ENCODE results near the gene MAGI2. TPM values are rescaled to one million over a fixed set of nuclear protein-coding genes. Genes with fewer than 3 reads are reported as not detected.

Gene MAGI2
- total and polyA plus RNA-seq, 2 donors (not counting 3 experiments of a cell fraction or from before 2014, with no cell fraction given) = 0.28 to 6.0 TPM

GRCh38 chr7:78367280-78367773 is 1086.1 kb downstream of the MAGI2 start:
- H3K9me1 ChIP-seq (replicated peaks; ENCODE audit: control insufficient read depth, extremely low read depth, insufficient read depth, low read length) = no peaks in the 10 kb centered on the region

GRCh38 chr7:78363866-78364265 is 1089.6 kb downstream of the MAGI2 start:
- H3K9ac ChIP-seq (replicated peaks; ENCODE audit: extremely low read depth, insufficient read depth, low read length) = no peak overlapping the region
- H3K27ac ChIP-seq (ENCODE audit: insufficient read depth, low read depth, low read length) = no peak overlapping the region
- no peak overlapping the region for H3K4me2 ChIP-seq (ENCODE audit: insufficient read depth, low read length)
- TF ChIP-seq CTCF (IDR thresholded peaks at IDR 0.05; ENCODE audit: extremely low read depth in 1 of 2, insufficient read depth in 1 of 2, low read depth in 1 of 2, low read length in 2 of 2) = no peak
- no peak for TF ChIP-seq GATA2 (IDR thresholded peaks at IDR 0.05; ENCODE audit: insufficient read depth, insufficient read length, low read depth, low read length)
- TF ChIP-seq FOS (IDR thresholded peaks at IDR 0.05; ENCODE audit: borderline replicate concordance, insufficient read depth, low read length) = no peak
- no peak for TF ChIP-seq MAX (IDR thresholded peaks at IDR 0.05; ENCODE audit: insufficient read depth, insufficient read length)
- TF ChIP-seq POLR2AphosphoS5 (IDR thresholded peaks at IDR 0.05; ENCODE audit: insufficient read depth, low read depth, low read length) = no peak
- no peak for TF ChIP-seq JUN (IDR thresholded peaks at IDR 0.05; ENCODE audit: borderline replicate concordance, insufficient read depth, insufficient read length, low read depth)
- TF ChIP-seq MYC (IDR thresholded peaks at IDR 0.05; ENCODE audit: low read depth, low read length) = no peak
- no peak for TF ChIP-seq EZH2 (IDR thresholded peaks at IDR 0.05; ENCODE audit: borderline replicate concordance, low read depth, low read length, severe bottlenecking)
- TF ChIP-seq POLR2A (IDR thresholded peaks at IDR 0.05; ENCODE audit: low read depth, low read length) = no peak
- dilution Hi-C loops (cut with MboI; ENCODE audit: extremely low pct_ligation_motif_present, low sequenced_read_pairs) = no loop called here
- FAIRE-seq (no peak), DNase-seq (ENCODE audit: low read depth, low spot score) (no peak)
- ChIA-PET CTCF (interaction anchor here (1.2 to 1.6 kb wide), 2 partner anchors 14 to 269 kb away, joined by 3 to 5 read pairs; no protein-coding TSS in a partner anchor), POLR2A (no interaction called here)
- no peaks in the 10 kb centered on the region for H3K9me3 ChIP-seq (replicated peaks; ENCODE audit: control insufficient read depth, insufficient read depth, low read length)
- H3K4me3 ChIP-seq (replicated peaks in 1 of 3; ENCODE audit: insufficient read depth in 1 of 3, low read depth in 1 of 3, low read length in 3 of 3) = no peak overlapping the region
- no TSS peak for BruUV-seq (replicated peaks)
- H2AFZ ChIP-seq (ENCODE audit: low read depth, low read length) = no peak overlapping the region
- no peaks in the 10 kb centered on the region for H3K27me3 ChIP-seq (ENCODE audit: control insufficient read depth in 2 of 2, insufficient read depth in 2 of 2, low read length in 2 of 2)
- intact Hi-C loops (cut with micrococcal nuclease) = no loop called here
- H3K36me3 ChIP-seq (ENCODE audit: control insufficient read depth in 2 of 2, extremely low read depth in 1 of 2, insufficient read depth in 2 of 2, low read length in 2 of 2) = no peaks in the 10 kb centered on the region
- H3K79me2 ChIP-seq (ENCODE audit: control insufficient read depth, insufficient read depth, low read length) = no peaks in the 10 kb centered on the region
- H3K9me1 ChIP-seq (replicated peaks; ENCODE audit: control insufficient read depth, extremely low read depth, insufficient read depth, low read length) = no peaks in the 10 kb centered on the region
- no peaks in the 10 kb centered on the region for H4K20me1 ChIP-seq (replicated peaks; ENCODE audit: control insufficient read depth, extremely low read depth, insufficient read depth, low read length)
- H3K4me1 ChIP-seq (ENCODE audit: control insufficient read depth, extremely low read depth, insufficient read depth, low read length) = no peaks in the 10 kb centered on the region

More at GRCh38 chr7:78367280-78367773, 1086.1 kb downstream of the MAGI2 start:
- Histone ChIP-seq H3K4me2 (ENCODE audit: insufficient read depth, low read length) (no peak overlapping the region), H3K4me3 (replicated peaks in 1 of 3; ENCODE audit: insufficient read depth in 1 of 3, low read depth in 1 of 3, low read length in 3 of 3) (no peak overlapping the region), H3K36me3 (ENCODE audit: control insufficient read depth in 2 of 2, extremely low read depth in 1 of 2, insufficient read depth in 2 of 2, low read length in 2 of 2) (no peaks in the 10 kb centered on the region), H3K27me3 (ENCODE audit: control insufficient read depth in 2 of 2, insufficient read depth in 2 of 2, low read length in 2 of 2) (no peaks in the 10 kb centered on the region), H3K9me3 (replicated peaks; ENCODE audit: control insufficient read depth, insufficient read depth, low read length) (no peaks in the 10 kb centered on the region), H4K20me1 (replicated peaks; ENCODE audit: control insufficient read depth, extremely low read depth, insufficient read depth, low read length) (no peaks in the 10 kb centered on the region), H3K4me1 (ENCODE audit: control insufficient read depth, extremely low read depth, insufficient read depth, low read length) (no peaks in the 10 kb centered on the region), H3K27ac (ENCODE audit: insufficient read depth, low read depth, low read length) (no peak overlapping the region), H3K79me2 (ENCODE audit: control insufficient read depth, insufficient read depth, low read length) (no peaks in the 10 kb centered on the region), H3K9ac (replicated peaks; ENCODE audit: extremely low read depth, insufficient read depth, low read length) (no peak overlapping the region), H2AFZ (ENCODE audit: low read depth, low read length) (no peak overlapping the region)
- no TSS peak for BruUV-seq (replicated peaks)
- dilution Hi-C loops (cut with MboI; ENCODE audit: extremely low pct_ligation_motif_present, low sequenced_read_pairs) (no loop called here), intact Hi-C loops (cut with micrococcal nuclease) (no loop called here)
- no peak for FAIRE-seq
- DNase-seq (ENCODE audit: low read depth, low spot score) = no peak
- CTCF ChIA-PET = interaction anchor here (1.2 kb wide), 1 partner anchor 22 kb away, joined by 3 read pairs; no protein-coding TSS in a partner anchor
- POLR2A ChIA-PET = no interaction called here
- TF ChIP-seq GATA2 (IDR thresholded peaks at IDR 0.05; ENCODE audit: insufficient read depth, insufficient read length, low read depth, low read length) = no peak
- TF ChIP-seq MYC (IDR thresholded peaks at IDR 0.05; ENCODE audit: low read depth, low read length) = no peak
